OCI-M1 (cell line): ENCODE measurements around the gene SCN4A.

Source experiments
- DNase-seq: peaks from one replicate; lab custom pipeline; 2025; lab: John Stamatoyannopoulos, UW

SCN4A gene

DNA sequence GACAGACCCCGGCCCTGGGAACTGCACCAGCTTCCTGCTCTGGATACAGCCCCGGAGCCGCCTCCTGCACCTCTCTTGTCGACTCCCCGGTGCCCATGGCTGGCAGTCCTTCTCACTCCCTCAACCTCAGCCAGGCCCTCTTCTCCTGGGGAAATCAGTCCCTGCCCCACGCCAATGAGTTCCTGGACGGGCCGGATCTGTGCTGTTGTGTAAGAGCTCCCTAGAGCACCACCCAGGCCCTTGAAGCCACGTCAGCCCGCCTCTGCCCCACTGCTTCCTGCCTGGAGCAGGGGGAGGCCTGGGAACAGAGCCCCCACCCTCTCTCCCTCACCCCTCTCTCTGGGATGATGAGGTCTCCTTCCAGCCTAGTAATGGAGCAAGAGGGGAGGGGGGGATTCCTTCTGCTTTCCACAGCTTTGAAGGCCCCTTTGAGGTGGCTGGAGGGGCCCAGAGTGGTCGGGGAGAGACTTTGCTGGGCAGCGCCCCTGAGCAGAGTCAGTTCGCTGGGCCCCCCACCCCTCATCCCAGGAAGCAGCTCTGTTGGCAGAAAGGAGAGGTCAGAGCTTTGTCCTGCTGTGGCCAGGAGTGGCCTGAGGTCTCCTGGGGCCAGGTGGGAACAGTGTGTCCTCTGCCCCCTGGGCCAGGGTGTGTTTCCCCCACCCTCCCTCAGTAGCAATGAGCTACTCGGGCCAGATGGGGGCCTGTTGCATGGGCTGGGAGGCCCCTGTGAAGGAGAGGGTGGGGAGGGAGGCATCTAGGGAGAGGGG, 29.2 kb upstream of the SCN4A start:
- DNase-seq, result no peak

DNA sequence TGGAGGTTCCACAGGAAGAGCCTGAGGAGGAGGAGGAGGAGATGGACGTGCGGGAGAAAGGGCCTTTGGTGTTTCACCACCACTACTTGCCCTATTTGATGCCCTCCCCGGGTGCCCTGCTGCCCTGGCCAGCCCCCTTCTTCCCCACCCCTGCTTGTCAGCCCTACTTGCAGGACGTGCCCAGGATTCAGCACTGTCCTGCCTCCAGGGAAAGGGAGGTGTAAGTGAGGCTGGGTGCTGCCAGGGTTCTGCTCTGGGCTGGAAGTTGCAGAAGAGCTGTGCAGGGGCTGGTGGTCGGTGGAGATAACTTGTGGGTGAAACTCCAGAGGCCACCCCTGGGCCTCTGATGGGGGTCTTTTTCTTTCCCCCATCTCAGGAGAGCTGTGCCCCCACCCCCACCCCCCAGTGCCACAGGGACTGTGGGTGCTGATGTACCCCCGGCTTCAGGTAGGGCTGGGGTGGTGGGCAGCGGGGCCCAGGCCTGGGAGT, 28.4 kb upstream of the SCN4A start:
- DNase-seq, result no peak

DNA sequence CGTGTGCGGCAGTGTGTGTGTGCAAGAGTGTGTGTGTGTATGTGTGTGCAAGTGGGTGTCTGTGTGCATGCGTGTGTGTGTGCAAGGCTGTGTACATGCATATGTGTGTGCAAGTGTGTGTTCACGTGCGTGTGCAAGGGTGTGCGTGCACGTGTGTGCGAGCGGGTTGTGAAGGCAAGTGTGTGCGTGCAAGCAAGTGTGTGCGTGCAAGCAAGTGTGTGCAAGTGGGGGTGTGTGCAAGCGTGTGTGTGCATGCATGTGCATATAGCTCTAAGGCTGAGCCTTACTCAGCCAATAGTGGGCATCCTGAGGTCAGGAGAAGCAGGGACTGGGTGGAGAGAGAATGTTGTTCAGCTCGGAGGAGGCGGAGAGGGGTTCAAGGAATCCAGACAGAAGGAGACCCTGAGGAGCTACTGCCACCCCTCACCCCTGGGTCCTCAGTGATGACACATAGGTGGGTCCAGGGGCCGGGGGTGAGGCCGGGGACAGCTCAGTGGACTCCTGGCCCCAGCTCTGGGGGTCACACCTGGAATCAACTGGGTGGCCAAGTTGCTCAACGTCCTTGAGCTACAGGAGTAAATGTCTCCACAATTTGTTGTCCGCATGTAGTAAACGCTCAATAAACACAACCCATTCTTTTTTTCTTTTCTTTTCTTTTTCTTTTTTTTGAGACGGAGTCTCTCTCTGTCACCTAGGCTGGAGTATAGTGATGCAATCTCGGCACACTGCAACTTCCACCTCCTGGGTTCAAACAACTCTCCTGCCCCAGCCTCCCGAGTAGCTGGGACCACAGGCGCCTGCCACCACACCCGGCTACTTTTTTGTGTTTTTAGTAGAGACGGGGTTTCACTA, 27.2 kb upstream of the SCN4A start:
- DNase-seq, result no peak

DNA sequence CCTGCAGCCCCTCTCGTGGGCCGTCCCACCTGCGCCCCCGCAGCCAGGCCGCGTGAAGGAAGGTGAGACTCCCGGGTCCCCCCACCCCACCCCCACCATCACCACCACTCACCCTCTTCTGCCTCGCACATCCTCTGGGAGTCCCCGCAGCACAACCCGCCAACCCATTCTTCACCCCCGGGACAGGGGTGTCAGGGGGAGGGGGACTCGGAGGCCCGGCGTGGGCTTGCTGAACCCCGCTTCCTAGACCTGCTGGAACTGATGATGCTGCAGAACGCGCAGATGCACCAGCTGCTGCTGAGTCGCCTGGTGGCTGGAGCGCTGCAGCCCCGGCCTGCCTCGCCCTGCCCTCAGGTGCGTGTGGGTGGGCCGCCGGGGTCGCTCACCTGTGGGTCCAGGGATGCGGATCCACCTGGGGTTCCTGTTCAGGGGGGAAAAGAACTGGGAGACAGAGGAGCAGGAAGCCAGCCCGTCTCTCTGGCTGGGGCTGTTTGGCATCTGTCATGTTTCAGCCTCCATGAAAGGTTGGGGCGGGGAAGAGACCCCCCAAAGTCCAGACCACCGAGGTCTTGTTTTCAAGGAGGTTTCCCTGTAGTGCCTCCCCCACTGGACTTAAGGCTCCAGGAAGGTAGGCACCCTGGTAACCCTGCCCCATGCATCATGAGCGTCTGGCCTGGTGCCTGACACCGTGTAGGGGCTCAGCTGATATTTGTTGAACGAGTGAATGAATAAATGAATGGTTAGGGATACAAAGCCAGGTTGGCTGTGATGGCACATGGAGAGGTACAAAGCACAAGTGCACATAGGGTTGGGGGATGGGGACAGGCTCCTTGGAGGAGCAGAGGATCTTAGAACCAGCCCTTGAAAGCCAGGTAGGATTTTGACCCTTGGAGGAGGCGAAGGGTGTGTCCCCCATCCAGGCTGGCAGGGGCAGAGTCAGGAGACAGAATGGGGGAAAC, 26.3 kb upstream of the SCN4A start:
- no peak for DNase-seq

DNA sequence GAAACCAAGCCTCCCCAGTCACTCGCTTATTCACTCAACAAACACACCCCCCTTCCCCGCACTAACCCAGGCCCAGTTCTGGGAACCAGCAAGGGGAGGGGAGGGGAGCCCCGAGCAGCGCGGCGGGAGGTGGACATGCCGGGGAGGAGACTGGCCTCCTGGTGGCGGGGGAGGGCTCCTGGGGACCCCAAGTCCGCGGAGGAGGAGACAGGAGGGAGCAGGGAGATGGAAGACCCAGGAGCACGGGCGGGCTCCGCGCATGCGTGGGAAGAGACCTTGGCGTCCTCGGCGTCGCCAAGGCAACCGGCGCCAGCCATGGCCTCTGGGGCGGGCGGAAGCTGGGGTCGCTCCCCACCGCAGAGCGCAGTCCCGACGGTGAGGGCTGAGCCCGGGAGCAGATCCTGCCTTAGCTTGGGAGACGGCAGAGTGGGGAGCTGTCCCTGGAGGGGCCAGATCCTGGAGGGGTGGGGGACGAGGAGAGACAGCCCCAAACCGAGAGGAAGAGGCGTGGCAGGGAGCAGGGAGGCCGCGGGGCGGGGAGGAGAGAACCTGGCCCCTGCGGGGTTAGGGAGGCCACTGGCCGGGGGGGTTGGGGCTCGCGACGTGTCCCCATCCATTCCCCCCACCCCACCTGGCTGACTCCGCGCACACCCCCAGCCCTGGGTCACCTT, 25.5 kb upstream of the SCN4A start, which contains the start of gene PRR29:
PRR29 (plus strand) TSS at position 302 of the 671 bp plus-strand sequence; CDS start at position 316, 14 bp downstream.
- DNase-seq, result peak; percentile 68

DNA sequence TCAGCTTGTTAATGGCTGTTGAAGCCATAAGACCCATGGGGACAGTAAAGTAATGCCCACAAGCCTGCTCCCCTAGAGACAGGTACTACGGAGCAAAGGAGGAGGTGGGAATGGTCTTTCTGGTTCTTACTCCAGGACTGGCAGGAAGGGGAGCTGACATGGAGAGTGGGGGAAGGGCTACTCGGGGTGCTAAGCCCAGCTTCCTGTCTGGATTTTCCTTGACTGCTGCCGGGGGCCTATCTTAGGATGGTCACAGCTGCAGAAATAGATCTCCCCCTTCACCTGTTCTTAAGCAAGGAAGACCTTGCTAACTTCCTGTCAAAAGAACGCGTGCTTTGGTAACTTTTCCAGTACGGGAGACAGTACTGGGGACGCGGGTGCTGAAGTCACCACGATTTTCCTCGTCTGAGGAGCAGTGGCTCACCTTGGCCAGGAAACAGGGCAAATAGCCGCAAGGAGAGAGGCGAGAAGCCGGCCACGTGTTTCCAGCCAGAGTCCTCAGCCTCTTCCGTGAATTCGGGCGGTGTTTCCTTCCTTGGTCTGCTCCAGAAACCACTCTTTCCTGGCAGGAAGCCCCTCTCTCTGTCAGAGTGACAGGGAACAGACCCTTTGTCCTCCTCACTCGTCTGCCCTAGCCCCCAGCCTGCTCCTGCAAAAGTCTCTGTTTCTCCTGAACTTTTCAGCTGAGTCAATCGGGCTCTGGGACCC, 24.8 kb upstream of the SCN4A start:
- no peak for DNase-seq

DNA sequence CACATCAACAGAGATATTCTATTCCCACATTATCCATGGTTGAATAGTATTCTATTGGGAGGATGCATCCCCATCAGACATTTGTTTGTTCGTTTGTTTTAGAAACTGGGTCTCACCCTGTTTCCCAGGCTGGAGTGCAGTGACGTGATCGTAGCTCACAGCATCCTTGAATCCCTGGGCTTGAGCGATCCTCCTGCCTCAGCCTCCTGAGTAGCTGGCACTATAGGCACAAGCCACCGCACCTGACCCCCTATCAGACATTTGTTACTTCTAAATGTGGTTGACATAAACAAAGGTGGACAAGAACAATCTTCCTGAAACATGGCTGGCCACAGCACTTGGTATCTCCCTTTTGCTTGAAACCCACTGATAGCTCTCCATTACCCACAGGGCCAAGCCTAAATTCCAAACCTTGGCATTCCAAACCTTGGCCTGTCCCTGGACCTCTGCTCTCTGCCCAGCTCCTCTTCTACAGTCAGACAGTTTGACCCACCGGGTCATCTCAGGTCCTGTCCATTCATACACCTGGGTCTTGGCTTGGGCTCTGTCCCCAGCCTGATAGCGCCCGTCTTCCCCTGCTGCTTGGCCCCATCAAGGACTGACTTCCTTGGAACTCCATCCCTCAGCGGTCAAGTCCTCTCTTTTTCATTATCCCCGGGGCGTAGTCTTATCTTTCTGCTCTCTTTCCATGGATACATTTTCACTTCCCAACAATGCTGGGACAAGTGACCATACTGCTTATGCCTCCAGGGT, 23.9 kb upstream of the SCN4A start:
- no peak for DNase-seq

DNA sequence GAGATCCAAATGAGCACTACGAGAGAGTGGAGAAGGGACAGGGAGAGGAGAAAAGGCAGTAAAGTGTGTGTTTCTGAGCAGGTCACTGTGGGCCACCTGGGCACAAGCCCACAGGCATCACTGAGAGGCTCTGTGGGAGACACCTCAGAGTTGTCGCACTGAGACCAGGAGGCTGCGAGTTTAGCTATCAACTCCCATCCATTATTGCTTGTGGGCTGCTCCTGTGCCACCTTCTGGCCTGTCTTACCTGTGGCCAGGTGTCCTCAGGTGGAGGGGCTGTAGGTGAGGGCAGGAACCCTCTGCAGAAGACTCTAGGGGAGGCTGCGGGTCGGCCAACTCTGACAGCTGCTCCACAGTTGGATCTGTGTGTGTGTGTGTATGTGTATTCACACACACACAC, 22.9 kb upstream of the SCN4A start:
- no peak for DNase-seq

DNA sequence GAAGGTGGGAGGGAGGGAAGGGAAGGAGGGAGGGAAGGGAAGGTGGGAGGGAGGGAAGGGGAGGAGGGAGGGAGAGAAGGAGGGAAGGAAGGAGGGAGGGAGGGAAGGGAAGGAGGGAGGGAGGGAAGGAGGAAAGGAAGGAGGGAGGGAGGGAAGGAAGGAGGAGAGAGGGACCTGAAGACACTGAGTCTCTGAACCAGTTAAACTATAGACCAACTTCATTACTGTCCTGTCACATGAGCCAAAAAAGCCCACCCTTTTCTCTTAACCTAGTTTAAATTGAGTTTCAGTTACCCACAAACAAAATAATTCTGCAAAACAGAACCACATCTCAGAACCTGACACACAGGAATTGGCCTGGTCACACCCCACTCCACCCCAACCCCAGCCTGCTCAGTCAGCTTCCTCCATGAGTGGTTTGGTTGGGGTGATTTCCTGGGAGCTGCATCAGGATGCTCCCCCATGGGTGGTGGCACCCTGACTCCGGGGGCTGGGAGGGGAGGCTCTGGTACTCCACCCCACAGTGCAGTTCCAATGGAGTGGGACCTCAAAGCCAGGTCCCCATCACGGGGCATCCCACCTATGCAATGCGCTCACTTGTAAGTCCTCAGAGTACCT, 20.8 kb upstream of the SCN4A start:
- no peak for DNase-seq

DNA sequence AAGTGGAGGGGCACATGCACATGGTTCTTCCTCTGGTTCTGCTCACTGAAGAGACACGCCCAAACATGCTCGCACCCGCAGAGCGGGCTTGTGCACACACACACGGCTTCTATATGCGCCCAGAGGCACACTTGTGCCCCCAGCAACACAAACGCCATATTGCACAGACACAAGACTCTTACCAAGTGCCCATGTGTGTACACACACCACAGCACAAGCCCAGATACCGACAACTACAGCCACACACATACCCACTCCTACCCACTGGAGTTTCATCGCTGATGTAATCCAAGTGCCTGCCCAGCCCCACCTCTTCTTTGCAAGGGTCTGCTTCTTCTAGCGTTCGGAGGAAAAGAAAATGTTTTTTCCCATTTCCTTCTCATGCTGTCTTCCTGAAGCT, 18.9 kb upstream of the SCN4A start:
- DNase-seq, result no peak

DNA sequence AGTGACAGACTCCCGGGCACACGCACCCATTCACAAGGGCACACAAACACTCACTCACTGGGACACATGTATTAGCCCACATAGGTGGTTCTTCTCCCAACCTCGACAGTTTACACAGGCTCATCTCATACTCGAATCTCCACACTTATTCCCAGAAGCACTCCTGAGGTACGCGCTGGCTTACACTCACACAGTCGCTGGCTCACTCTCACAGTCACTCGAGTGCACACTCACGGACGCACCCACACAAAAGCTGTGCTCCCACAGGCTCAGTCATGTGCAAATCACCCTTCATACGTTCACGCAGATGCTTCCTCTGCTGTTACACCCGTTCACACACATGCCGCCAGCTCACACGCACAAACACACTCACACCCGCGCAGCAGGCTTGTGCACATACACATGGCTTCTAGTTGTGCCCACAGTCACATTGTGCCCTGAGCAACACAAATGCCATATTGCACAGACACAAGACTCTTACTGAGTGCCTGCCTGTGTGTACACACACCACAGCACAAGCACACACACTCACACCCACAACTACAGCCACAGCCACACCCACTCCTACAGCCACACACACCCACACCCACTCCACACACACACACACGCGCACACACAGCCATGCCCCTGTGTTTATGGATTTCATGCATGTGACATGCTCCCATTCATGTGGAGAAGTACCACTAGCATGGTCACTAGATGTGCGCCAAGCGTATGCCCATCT, 17.1 kb upstream of the SCN4A start:
- no peak for DNase-seq

DNA sequence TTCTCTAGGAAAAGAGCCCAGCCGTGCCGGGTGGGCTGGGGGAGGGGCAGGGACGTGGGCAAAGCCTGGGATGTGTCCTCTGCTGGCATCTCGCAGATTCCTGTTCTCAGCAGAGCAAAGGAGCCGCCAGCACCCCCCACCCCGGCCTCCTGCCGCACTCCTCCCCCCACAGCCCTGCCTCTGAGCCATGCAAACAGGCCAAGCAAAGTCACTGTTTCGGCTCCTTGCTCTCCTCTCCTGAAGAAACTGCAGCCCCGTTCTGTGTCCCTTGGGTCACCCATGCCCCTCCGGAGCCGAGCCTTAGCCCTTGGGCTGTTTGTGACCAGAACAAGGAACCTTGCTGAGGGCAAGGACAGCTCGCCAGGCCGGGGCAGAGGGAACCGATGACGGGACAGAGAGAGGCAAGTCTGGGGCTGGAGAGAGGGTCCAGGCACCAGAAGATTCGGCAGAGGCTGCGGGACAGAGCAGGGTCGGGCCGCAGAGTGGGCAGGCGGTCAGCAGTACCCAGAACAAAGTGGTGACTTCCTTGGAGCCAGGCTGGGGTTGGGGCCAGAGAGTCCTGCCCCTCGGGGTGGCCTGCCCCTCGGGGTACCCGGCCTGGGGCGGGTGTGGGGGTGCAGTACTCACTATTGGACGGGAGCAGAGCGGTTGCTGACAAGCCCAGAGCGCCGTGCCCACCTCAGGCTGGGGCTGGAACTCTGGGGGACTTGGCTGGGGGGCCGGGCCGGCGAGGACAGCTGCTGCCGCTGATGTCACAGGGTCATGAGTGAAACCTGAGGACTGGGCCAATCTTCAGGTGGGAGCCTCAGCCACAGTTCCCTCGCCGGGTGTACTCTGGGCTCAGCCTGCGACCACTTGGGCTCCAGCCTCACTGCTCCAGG, 16.3 kb upstream of the SCN4A start:
- DNase-seq, result no peak

DNA sequence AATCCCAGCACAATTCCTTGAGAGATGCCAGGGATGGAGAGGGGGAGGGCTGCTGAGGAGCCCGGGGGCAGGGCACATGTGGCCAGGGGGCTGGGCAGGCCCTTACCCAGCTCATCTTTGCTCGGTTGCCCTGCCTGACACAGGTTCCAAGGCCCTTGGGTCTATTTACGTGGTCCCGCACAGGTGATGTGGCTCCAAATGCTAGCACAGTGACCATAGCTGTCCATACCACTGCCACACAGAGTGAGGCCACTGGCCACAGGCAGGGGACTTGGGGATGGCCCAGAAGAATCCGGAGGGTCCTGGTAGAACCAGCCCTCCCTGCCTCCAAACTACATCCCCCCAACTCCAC, 15.4 kb upstream of the SCN4A start:
- DNase-seq, result no peak

DNA sequence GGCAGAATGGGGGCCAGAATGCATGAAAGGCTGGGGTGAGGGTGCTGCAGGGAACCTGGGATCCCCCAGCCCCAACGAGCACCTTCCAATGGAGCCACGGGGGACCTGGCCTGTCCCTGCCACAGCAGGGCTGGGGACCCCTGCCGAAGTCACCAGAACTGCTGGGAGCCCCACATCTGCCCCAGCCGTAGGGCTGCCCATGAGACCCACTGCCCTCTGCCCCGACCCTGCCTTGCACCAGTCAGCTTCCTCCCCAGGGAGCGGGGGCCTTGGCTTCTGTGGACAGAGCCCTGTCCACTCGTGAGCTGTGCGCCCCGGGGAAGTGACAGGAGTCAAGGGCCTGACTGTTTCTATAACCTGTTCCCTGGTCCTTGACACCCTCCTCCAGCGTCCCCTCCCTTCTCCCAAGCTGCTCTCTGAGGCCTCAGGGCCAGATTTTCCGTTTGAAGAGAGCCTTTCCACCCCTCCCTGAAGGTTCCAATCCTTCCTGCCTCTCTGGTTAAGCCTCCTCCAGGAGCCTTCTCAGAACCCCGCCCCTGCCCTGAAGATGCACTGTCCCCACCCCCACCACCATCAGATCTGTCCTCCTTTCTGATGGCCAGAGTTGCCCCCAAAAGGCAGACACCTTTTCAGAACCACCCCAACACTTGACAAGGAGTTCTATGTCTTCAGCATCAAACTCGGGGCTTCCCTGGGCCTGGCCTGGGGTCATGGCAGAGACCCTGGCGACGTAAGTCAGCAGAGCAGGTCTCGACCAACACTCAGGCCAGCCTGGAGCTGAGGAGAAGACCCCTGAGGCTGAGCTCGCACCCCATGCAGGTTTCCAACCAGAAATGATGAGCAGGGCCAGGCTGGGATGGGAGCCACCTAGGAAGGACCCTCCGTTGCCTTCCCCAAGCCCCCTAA, 14.8 kb upstream of the SCN4A start:
- DNase-seq, result no peak

DNA sequence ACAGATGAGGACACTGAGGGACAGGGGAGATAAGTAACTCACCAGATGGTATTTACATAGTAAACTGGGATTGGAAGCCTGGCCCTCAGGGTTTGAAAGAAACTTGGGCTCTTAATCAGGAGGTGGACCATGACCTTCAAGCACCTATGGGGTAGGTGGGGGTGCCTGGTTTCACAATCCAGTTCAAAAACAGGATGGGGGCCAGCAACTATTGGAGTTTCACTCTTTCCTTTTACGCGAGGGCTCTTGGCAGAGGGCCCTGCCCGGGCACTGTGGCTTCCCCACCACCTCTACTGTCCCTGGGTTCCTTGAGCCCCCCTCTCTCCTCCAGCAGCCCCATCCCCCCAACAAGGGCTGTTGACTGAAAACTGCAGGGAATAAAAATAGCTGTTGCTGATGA, 14.1 kb upstream of the SCN4A start:
- DNase-seq, result no peak

DNA sequence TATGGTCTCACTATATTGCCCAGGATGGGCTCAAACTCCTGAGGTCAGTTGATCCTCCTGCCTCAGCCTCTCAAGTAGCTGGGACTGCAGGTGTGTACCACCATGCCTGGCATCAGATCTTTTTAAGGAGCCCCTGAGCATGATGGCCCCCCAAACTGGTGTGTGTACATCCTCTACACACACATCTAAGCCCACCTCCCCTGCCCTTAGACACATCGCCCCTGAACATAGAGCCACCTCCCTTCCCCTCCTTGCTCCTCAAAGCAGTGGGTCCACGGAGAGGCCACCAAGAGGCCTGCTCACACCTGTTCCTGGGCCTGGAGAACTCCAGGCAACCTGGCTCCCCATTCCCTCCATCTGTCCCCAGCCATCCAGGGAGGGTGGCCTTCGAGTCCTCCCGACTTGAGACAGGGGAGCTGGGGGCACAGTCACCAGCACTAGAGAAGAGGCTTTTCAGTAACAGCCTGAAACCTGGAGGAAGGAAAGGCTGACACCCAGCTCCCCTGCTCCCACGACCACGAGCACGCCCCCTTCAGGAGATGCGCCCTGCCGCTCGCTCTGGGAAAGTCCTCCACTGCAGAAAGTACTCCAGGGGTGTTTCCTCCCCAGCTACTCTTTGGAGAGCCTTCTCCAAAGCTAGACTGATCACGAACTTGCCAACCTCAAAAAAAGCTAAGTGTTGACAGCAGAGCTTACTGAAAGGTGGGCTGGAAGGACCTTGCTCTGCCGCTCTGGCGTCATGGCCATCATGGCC, 12.8 kb upstream of the SCN4A start:
- no peak for DNase-seq
